ENCODE measurements around the gene RNF31. TPM values are rescaled to one million over a fixed set of nuclear protein-coding genes. Genes with fewer than 3 reads are reported as not detected.

Gene RNF31
- total and polyA plus RNA-seq, 7 donors = 43.3 to 81.5 (median 55.7) TPM

DNA sequence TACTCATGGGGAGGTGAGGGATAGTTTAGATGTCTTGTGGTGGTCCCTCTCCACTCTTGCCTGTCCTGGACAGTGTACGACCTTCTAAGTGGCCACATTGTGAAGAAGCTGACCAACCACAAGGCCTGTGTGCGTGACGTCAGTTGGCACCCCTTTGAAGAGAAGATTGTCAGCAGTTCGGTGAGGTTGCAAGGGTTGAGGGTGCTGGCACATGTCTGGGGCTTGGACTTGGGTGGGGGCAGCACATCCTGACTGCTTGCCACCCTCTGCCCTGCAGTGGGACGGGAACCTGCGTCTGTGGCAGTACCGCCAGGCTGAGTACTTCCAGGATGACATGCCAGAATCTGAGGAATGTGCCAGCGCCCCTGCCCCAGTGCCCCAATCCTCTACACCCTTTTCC is 24.4 kb upstream of the RNF31 start:
- TF ChIP-seq, protein P1, sequence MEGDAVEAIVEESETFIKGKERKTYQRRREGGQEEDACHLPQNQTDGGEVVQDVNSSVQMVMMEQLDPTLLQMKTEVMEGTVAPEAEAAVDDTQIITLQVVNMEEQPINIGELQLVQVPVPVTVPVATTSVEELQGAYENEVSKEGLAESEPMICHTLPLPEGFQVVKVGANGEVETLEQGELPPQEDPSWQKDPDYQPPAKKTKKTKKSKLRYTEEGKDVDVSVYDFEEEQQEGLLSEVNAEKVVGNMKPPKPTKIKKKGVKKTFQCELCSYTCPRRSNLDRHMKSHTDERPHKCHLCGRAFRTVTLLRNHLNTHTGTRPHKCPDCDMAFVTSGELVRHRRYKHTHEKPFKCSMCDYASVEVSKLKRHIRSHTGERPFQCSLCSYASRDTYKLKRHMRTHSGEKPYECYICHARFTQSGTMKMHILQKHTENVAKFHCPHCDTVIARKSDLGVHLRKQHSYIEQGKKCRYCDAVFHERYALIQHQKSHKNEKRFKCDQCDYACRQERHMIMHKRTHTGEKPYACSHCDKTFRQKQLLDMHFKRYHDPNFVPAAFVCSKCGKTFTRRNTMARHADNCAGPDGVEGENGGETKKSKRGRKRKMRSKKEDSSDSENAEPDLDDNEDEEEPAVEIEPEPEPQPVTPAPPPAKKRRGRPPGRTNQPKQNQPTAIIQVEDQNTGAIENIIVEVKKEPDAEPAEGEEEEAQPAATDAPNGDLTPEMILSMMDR (IDR thresholded peaks at IDR 0.05) = no peak
- no peaks in the 10 kb centered on the region for H3K4me1 ChIP-seq
- peaks cover 4 to 65% of the 10 kb centered on the region in 2 donors for H3K36me3 ChIP-seq (ENCODE audit: insufficient read depth in 1 of 2, low read depth in 1 of 2)
- peak in 1 of 4 donors; percentile 24 for ATAC-seq
- no peak overlapping the region for H3K27ac ChIP-seq
- H3K9me3 ChIP-seq = no peaks in the 10 kb centered on the region
- DNase-seq = no peak
- intact Hi-C loops (cut with DNase I) = no loop called here
- 76 to 84% (median 81%) methylated on average over 8 of the region's 8 CpGs for WGBS, 3 donors
- no peak overlapping the region for H3K4me3 ChIP-seq
- no peaks in the 10 kb centered on the region for H3K27me3 ChIP-seq (ENCODE audit: insufficient read depth in 3 of 3, low read length in 2 of 3)

DNA sequence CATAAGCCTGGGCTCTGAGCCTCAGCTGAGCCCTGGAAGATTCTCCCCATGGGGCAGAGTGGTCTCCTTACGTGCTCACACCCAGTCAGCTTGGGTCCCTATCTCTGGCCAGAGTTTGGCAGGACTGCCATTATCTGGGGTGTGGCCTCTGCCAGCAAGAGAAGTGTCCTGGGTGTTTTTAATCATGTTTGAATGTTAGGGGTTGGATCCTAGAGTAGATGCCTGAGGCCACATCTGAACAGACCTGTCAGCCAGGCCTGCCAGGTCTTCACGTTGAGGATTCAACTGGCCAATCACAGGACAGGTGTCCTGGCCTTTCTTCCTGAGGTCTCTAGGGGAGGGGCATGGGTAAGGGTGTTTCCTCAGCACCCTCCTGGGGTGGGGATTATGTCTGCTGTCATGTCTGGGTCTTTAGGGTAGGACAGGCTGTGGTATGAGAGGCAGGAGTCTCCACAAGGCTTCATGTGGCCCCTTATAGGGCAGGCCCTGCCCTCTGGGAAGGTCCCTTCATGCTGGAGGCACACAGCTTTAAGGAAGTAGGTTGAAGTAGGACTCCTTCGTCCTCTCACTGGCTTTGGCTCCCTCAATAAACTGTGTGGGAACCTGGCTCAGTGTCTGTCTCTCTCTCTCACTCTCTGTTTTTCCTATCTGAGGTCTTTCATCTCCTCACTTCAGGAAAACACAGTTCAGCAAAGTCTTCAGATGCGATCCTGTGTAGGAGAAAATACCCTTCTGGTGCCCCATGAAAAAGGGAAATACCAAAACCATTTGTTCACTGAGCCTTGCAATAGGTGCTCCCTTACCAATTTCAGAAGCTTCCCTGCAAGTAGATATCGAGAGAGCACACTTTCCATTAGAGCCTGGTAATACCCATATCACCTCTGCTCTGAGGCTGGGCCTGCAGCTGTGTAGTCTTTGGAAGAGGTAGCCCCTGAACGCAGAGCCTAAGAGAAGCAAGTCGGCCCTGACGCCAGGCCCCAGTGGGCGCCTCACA is 23.6 kb upstream of the RNF31 start:
- Histone ChIP-seq H3K9me3 (no peaks in the 10 kb centered on the region), H3K4me1 (no peaks in the 10 kb centered on the region), H3K4me3 (no peak overlapping the region), H3K36me3 (ENCODE audit: insufficient read depth in 1 of 2, low read depth in 1 of 2) (peaks cover 4 to 57% of the 10 kb centered on the region in 2 donors), H3K27ac (no peak overlapping the region), H3K27me3 (ENCODE audit: insufficient read depth in 3 of 3, low read length in 2 of 3) (no peaks in the 10 kb centered on the region)
- intact Hi-C loops (cut with DNase I) = no loop called here
- TF ChIP-seq, protein P1 (IDR thresholded peaks at IDR 0.05) = no peak
- DNase-seq = no peak
- WGBS, 3 donors = 81 to 88% (median 83%) methylated on average over 9 of the region's 9 CpGs
- peak in 1 of 4 donors; percentile 13 for ATAC-seq

DNA sequence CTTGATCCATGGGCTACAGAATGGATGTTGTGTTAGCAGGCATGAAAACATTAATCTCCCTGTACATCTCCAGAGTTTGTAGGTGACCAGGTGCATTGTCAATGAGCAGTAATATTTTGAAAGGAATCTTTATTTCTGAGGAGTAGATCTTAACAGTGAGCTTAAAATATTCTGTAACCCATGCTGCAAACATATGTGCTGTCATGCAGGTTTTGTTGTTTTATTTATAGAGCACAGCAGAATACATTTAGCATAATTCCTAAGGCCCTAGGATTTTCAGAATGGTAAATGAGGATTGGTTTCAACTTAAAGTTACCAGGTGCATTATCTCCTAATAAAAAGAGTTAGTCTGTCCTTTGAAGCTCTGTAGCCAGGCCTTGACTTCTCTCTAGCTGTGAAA is 20.4 kb upstream of the RNF31 start:
- intact Hi-C loops (cut with DNase I) = no loop called here
- H3K27ac ChIP-seq = no peak overlapping the region
- DNase-seq = no peak
- ATAC-seq = no peak
- TF ChIP-seq, protein P1 (IDR thresholded peaks at IDR 0.05) = no peak
- H3K4me3 ChIP-seq = no peak overlapping the region
- H3K4me1 ChIP-seq = peaks cover 9% of the 10 kb centered on the region
- peaks cover 0 to 25% of the 10 kb centered on the region in 2 donors for H3K36me3 ChIP-seq (ENCODE audit: insufficient read depth in 1 of 2, low read depth in 1 of 2)
- H3K27me3 ChIP-seq (ENCODE audit: insufficient read depth in 3 of 3, low read length in 2 of 3) = no peaks in the 10 kb centered on the region
- no peaks in the 10 kb centered on the region for H3K9me3 ChIP-seq

DNA sequence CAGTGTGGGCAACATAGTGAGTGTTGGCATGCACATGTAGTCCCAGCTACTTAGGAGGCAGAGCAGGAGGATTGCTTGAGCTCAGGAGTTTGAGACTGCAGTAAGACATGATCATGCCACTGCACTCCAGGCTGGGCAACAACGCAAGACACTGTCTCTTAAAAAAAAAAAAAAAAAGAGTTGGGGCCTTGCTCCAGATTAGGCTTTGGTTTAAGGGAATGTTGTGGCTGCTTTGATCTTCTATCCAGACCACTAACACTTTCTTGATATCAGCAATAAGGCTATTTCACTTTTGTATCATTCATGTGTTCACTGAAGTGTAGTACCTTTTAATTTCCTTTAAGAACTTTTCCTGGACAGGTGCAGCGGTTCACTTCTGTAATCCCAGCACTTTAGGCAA is 19.6 kb upstream of the RNF31 start:
- Histone ChIP-seq H3K36me3 (ENCODE audit: insufficient read depth in 1 of 2, low read depth in 1 of 2) (peaks cover 0 to 18% of the 10 kb centered on the region in 2 donors), H3K27me3 (ENCODE audit: insufficient read depth in 3 of 3, low read length in 2 of 3) (no peaks in the 10 kb centered on the region), H3K9me3 (no peaks in the 10 kb centered on the region), H3K27ac (no peak overlapping the region), H3K4me3 (no peak overlapping the region), H3K4me1 (peaks cover 13% of the 10 kb centered on the region)
- TF ChIP-seq, protein P1 (IDR thresholded peaks at IDR 0.05) = no peak
- ATAC-seq (no peak), DNase-seq (no peak)
- intact Hi-C loops (cut with DNase I) = no loop called here
- WGBS, 3 donors = 80 to 93% (median 82%) methylated on average over 2 of the region's 2 CpGs
